Progenitor cell of endocrine pancreas (in vitro differentiated cells): ENCODE measurements around the gene TMEM179. TPM values are rescaled to one million over a fixed set of nuclear protein-coding genes. Genes with fewer than 3 reads are reported as not detected.

Experiments
- DNase-seq: peaks from one replicate; pipeline ENCODE4 v3.0.0; 2021; ENCODE audit warnings: low spot score; ENCODE audit not compliant: unreplicated experiment
- H3K27ac Mint-ChIP-seq: 2 replicates; pipeline ENCODE4 v1.8.0; 2021; ENCODE audit warnings: mild to moderate bottlenecking, moderate library complexity, mixed read lengths
- H3K27me3 Mint-ChIP-seq: 2 replicates; pipeline ENCODE4 v1.8.0; 2021; ENCODE audit warnings: mixed read lengths
- H3K36me3 Mint-ChIP-seq: 2 replicates; pipeline ENCODE4 v1.8.0; 2022; ENCODE audit warnings: mixed read lengths; ENCODE audit not compliant: insufficient read depth
- H3K4me1 Mint-ChIP-seq: 2 replicates; pipeline ENCODE4 v1.8.0; 2021; ENCODE audit warnings: low read depth, mixed read lengths
- H3K4me3 Mint-ChIP-seq: 2 replicates; pipeline ENCODE4 v1.8.0; 2021; ENCODE audit warnings: low read depth, mild to moderate bottlenecking, moderate library complexity, mixed read lengths
- H3K9me3 Mint-ChIP-seq: 2 replicates; pipeline ENCODE4 v1.8.0; 2021; ENCODE audit warnings: low read depth, mixed read lengths
- CTCF ChIP-seq: fragments of 200-600 bp; sonication (generic); IDR thresholded peaks from one replicate; pipeline ENCODE4 v1.5.0; 2021; ENCODE audit warnings: antibody characterized with exemption, mild to moderate bottlenecking; ENCODE audit not compliant: unreplicated experiment
- total RNA-seq: library from RNA; stranded (reverse); gene quantifications from 2 replicates; pipeline ENCODE4 v1.2.1, GENCODE V29; 2021

Gene TMEM179
- total RNA-seq, 1 donor from 2014 or later, result 9.2 TPM

- Mint-ChIP-seq H3K9me3 (no peaks in the 10 kb centered on the region), H3K4me3 (no peak overlapping the region), H3K4me1 (peaks cover 1% of the 10 kb centered on the region), H3K27me3 (peaks cover 30% of the 10 kb centered on the region), H3K36me3 (no peaks in the 10 kb centered on the region), H3K27ac (no peak overlapping the region)
- no peak for TF ChIP-seq CTCF
- DNase-seq, result no peak
These were observed 42.0 kb downstream of the TMEM179 start for GRCh38 chr14:104562606-104563005.

- no peaks in the 10 kb centered on the region for H3K9me3 Mint-ChIP-seq
- peaks cover 30% of the 10 kb centered on the region for H3K27me3 Mint-ChIP-seq
- H3K27ac Mint-ChIP-seq, result no peak overlapping the region
- peaks cover 1% of the 10 kb centered on the region for H3K4me1 Mint-ChIP-seq
- no peak overlapping the region for H3K4me3 Mint-ChIP-seq
- no peaks in the 10 kb centered on the region for H3K36me3 Mint-ChIP-seq
- DNase-seq, result no peak
- no peak for TF ChIP-seq CTCF
These were observed 42.7 kb downstream of the TMEM179 start for GRCh38 chr14:104561632-104562495.

GRCh38 chr14:104561124-104561557, 43.4 kb downstream of the TMEM179 start:
- Mint-ChIP-seq H3K27me3 (peaks cover 25% of the 10 kb centered on the region), H3K4me3 (no peak overlapping the region), H3K36me3 (no peaks in the 10 kb centered on the region), H3K27ac (no peak overlapping the region), H3K4me1 (peaks cover 1% of the 10 kb centered on the region), H3K9me3 (no peaks in the 10 kb centered on the region)
- DNase-seq, result no peak
- no peak for TF ChIP-seq CTCF

- TF ChIP-seq CTCF, result no peak
- no peak for DNase-seq
These were observed 44.0 kb downstream of the TMEM179 start for GRCh38 chr14:104560586-104560945.

DNA sequence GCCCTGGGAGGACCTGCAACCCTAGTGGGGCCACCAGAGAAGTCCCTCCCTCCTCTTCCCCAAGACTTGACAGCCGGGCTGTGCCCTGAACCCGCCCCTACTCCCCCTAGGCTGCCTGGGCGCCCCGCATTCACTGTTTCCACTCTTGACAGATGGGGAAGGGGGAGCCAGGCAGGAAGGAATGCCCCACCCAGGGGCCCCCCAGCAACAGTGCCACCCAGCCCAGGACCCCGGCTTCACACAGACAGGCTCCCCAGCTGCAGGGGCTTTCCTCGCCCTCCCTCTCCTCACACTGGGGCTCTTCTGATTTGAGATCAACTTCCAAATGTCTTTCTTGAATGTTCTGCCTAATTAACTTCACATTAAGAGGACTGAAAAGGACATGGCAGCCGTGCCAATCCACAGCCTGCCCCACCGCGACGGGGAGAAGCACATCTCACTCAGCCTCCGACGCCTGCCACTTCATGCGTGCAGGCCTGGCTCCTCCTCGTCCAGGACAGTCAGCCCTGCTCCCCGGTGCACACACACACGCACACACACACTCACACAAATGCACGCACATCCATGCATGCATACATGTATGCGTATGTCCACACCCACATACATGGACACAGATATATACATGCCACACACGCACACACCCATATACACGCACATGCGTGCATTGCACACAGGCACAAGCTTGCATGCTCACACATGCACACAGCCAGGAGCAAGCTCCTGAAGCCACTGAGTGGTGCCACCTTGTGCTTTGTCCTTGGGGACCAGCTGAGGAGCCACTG, 44.6 kb downstream of the TMEM179 start:
- Mint-ChIP-seq H3K4me3 (no peak overlapping the region), H3K9me3 (no peaks in the 10 kb centered on the region), H3K36me3 (no peaks in the 10 kb centered on the region), H3K27me3 (peaks cover 21% of the 10 kb centered on the region), H3K4me1 (peaks cover 1% of the 10 kb centered on the region), H3K27ac (no peak overlapping the region)
- no peak for TF ChIP-seq CTCF
- no peak for DNase-seq

More at GRCh38 chr14:104560586-104560945, 44.0 kb downstream of the TMEM179 start:
- Mint-ChIP-seq H3K4me1 (peaks cover 1% of the 10 kb centered on the region), H3K27me3 (peaks cover 22% of the 10 kb centered on the region), H3K27ac (no peak overlapping the region), H3K36me3 (no peaks in the 10 kb centered on the region), H3K4me3 (no peak overlapping the region), H3K9me3 (no peaks in the 10 kb centered on the region)
